Tibial artery (tissue), 4 donors: ENCODE results near the gene PRAC1.

Experiments used
- DNase-seq, 2 donors: peaks; one replicate each; pipeline ENCODE4 v3.0.0-alpha.2; 2019
- H3K27ac ChIP-seq, 2 donors: fragments of 200-600 bp; sonication (generic) in 1 of 2; 1 replicate in 1 of 2; 2 replicates in 1 of 2; pipeline ENCODE4 v1.5.1; 2018 to 2019; ENCODE audit warnings: mild to moderate bottlenecking in 1 of 2
- H3K27me3 ChIP-seq, 2 donors: fragments of 200-600 bp; sonication (generic) in 1 of 2; one replicate each; pipeline versions ENCODE4 v1.5.1 to v1.6.0; 2016 to 2019
- H3K36me3 ChIP-seq, 3 donors: fragments of 200-600 bp; sonication (generic) in 2 of 3; one replicate each; pipeline ENCODE4 v1.5.1; 2016 to 2019; ENCODE audit warnings: mild to moderate bottlenecking in 2 of 3
- H3K4me1 ChIP-seq, 4 donors: fragments of 200-600 bp; sonication (generic) in 2 of 4; 1 replicate in 3 of 4; 2 replicates in 1 of 4; pipeline ENCODE4 v1.5.1; 2016 to 2019
- H3K4me3 ChIP-seq, 2 donors: fragments of 200-600 bp; sonication (generic) in 1 of 2; 1 replicate in 1 of 2; 2 replicates in 1 of 2; pipeline ENCODE4 v1.5.1; 2018 to 2019; ENCODE audit warnings: mild to moderate bottlenecking in 2 of 2
- H3K9me3 ChIP-seq, 3 donors: fragments of 200-600 bp; sonication (generic) in 1 of 3; one replicate each; pipeline ENCODE4 v1.5.1; 2016 to 2019
- CTCF ChIP-seq, 2 experiments: fragments of 200-600 bp in 1 of 2; fragments of 450-650 bp in 1 of 2; IDR thresholded peaks; one replicate each; pipeline ENCODE4 v1.5.1; 2017 to 2019; ENCODE audit warnings: antibody characterized with exemption in 2 of 2, mild to moderate bottlenecking in 1 of 2, moderate library complexity in 1 of 2
- intact Hi-C: fragments of 100-400 bp; cut with DNase I; formaldehyde crosslinking; loops from one replicate; pipeline ENCODE4 v1.15.0; 2023; ENCODE audit warnings: low total_unique reads

The PRAC1 gene

GRCh38 chr17:48735062-48735351, 12.7 kb upstream of the PRAC1 start:
- no peak for DNase-seq
- H3K4me1 ChIP-seq, result peaks cover 0 to 14% (median 4%) of the 10 kb centered on the region in 4 donors
- no peak overlapping the region for H3K27ac ChIP-seq
- TF ChIP-seq CTCF (IDR thresholded peaks at IDR 0.05), result no peak
- no peaks in the 10 kb centered on the region for H3K9me3 ChIP-seq
- H3K4me3 ChIP-seq, result no peak overlapping the region
- peaks cover 0 to 98% of the 10 kb centered on the region in 2 donors for H3K27me3 ChIP-seq
- H3K36me3 ChIP-seq, result no peaks in the 10 kb centered on the region
- intact Hi-C loops, result no loop called here

DNA sequence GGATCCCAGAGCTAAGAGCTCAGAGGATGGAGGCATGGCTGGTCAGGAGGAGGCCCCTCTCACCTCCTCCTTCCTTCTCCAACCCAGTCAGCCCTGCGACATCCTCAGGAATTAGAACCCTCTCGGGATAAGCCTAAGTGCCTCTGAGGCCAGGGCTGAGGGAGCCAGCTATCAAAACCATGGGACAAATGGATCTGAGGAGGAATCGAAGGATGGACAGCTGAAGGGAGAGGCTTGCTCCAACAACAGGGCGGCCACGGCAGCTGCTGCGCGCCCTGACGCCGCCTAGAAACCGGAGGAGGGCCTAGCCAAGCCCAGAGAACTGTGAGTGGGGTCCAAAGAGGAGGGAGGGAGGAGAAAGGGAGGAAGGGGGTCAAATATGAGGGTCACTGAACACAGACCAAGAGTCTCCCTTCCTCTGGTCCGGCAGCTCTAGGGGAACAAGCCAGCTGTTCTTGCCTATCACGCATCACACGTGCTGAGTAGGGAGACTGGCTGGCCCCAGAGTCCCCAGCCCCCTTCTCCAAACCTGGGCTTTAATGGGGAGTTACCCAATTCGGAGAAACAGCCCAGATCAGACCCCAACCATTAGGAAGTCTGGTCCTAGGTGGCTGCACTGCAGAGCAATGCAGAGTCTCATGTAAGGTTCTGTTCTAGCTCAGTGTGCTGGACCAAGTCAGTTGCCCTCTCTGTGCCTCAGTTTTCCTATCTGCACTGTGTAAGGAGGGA, 12.2 kb upstream of the PRAC1 start:
- H3K9me3 ChIP-seq, result no peaks in the 10 kb centered on the region
- peaks cover 0 to 14% (median 4%) of the 10 kb centered on the region in 4 donors for H3K4me1 ChIP-seq
- no peak for TF ChIP-seq CTCF (IDR thresholded peaks at IDR 0.05)
- DNase-seq, result no peak
- H3K27me3 ChIP-seq, result peaks cover 0 to 98% of the 10 kb centered on the region in 2 donors
- no peaks in the 10 kb centered on the region for H3K36me3 ChIP-seq
- no peak overlapping the region for H3K27ac ChIP-seq
- no peak overlapping the region for H3K4me3 ChIP-seq
- intact Hi-C loops, result no loop called here

DNA sequence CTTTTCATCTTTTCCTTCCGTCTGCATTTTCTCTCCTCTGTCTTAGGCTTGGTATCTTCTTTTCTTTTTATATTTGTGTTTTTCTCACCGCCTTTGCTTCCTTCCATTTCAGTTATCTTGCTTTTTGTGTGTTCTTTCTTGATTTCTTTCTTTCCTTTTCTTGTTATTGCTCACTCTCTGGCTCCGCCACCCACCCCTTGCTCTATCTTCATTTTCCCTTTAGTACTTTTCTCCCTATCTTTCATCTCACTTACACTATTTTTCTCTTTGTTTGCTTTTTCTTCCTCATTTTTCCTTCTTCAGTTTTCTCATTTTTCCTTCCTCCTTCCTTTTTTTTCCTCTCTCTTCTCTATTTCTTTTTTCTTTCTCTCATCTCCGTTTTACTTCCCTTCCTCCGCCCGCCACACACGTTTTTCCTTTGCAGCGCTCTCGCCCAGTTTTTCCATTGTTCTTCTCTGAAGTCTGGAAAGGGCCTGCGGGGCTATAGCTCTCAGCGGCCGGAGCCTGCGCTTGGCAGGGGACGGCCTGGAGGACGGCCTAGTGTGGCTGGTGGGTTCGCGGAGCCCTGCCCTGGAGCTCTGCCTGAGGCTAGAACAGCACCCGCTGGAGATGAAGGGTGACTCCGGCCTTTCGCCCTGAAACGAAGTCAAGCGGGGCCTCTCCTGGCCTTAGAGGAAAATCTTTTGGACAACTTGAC, 11.5 kb upstream of the PRAC1 start:
- H3K9me3 ChIP-seq, result no peaks in the 10 kb centered on the region
- DNase-seq, result peak in 1 of 2 donors; percentile 23
- no peaks in the 10 kb centered on the region for H3K36me3 ChIP-seq
- no peak for TF ChIP-seq CTCF (IDR thresholded peaks at IDR 0.05)
- H3K4me1 ChIP-seq, result peaks cover 0 to 19% (median 8%) of the 10 kb centered on the region in 4 donors
- intact Hi-C loops, result no loop called here
- no peak overlapping the region for H3K27ac ChIP-seq
- peaks cover 0 to 98% of the 10 kb centered on the region in 2 donors for H3K27me3 ChIP-seq
- H3K4me3 ChIP-seq, result no peak overlapping the region

- Histone ChIP-seq H3K4me1 (peaks cover 0 to 27% (median 15%) of the 10 kb centered on the region in 4 donors), H3K4me3 (no peak overlapping the region), H3K9me3 (no peaks in the 10 kb centered on the region), H3K36me3 (no peaks in the 10 kb centered on the region), H3K27ac (no peak overlapping the region), H3K27me3 (peaks cover 0 to 98% of the 10 kb centered on the region in 2 donors)
- DNase-seq, result peak in 1 of 2 donors; percentile 53
- TF ChIP-seq CTCF (IDR thresholded peaks at IDR 0.05), result no peak
- intact Hi-C loops, result no loop called here
Measured at GRCh38 chr17:48732688-48733629, 10.6 kb upstream of the PRAC1 start.

DNA sequence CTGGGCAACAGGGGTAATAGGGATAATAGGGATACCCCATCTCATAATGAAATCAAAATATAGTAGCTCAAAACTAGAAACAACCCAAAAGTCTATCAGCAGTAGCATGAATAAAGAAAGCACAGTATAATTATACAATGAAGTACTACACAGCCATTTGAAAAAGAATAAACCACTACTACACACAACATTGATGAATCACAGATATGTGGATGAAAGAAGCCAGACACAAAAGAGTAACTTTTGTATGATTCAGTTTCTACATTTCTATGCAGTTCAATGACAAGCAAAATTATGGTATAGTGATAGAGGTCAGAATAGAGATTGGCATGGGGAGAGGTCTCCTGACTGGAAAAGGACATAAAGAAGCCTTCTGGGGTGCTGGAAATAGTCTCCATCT, 9.0 kb upstream of the PRAC1 start:
- no peaks in the 10 kb centered on the region for H3K36me3 ChIP-seq
- no peak for DNase-seq
- no peak overlapping the region for H3K4me3 ChIP-seq
- H3K27me3 ChIP-seq, result peaks cover 2 to 100% of the 10 kb centered on the region in 2 donors
- intact Hi-C loops, result no loop called here
- TF ChIP-seq CTCF (IDR thresholded peaks at IDR 0.05), result no peak
- no peak overlapping the region for H3K27ac ChIP-seq
- H3K9me3 ChIP-seq, result no peaks in the 10 kb centered on the region
- peaks cover 0 to 27% (median 15%) of the 10 kb centered on the region in 4 donors for H3K4me1 ChIP-seq
